ENCODE results near the gene KCNN3. TPM values are rescaled to one million over a fixed set of nuclear protein-coding genes. Genes with fewer than 3 reads are reported as not detected.

The KCNN3 gene
- total and polyA plus RNA-seq, 2 of the 8 experiments (the other 6 are each of a cell fraction or from before 2014, with no cell fraction given) = 2.8 to 3.7 TPM

- no peaks in the 10 kb centered on the region for H3K79me1 ChIP-seq (ENCODE audit: low read depth, low read length)
- no peak overlapping the region for H3K56ac ChIP-seq (replicated peaks; ENCODE audit: insufficient read length, low read depth, low read length)
- H3K18ac ChIP-seq (ENCODE audit: extremely low read depth, low read length) = no peak overlapping the region
- H2BK15ac ChIP-seq (ENCODE audit: low read length) = no peak overlapping the region
- no peak overlapping the region for H3K4me3 ChIP-seq (ENCODE audit: extremely low read depth in 1 of 4, insufficient read depth in 2 of 4, low read depth in 3 of 4, low read length in 4 of 4)
- H2BK12ac ChIP-seq (ENCODE audit: low read depth, low read length) = no peak overlapping the region
- no peak overlapping the region for H3K4me2 ChIP-seq (ENCODE audit: insufficient read depth in 1 of 2, low read depth in 2 of 2, low read length in 2 of 2)
- no peak overlapping the region for H4K5ac ChIP-seq (ENCODE audit: insufficient read length, low read depth, low read length)
- no peak for FAIRE-seq
- no peak overlapping the region for H2BK20ac ChIP-seq (ENCODE audit: low read length)
- H3K23ac ChIP-seq (ENCODE audit: insufficient read length) = no peak overlapping the region
- no peaks in the 10 kb centered on the region for H3K9me3 ChIP-seq (ENCODE audit: insufficient read depth in 2 of 2, low read depth in 1 of 2, low read length in 1 of 2)
- no peaks in the 10 kb centered on the region for H3K23me2 ChIP-seq (ENCODE audit: low read depth, low read length)
- no peak overlapping the region for H3K27ac ChIP-seq (ENCODE audit: low read depth, low read length)
- H2AK5ac ChIP-seq (ENCODE audit: low read depth, low read length) = no peak overlapping the region
- no peaks in the 10 kb centered on the region for H4K20me1 ChIP-seq (replicated peaks in 1 of 2; ENCODE audit: control insufficient read depth in 1 of 2, insufficient read depth in 2 of 2, low read length in 2 of 2)
- no peak overlapping the region for H3K4ac ChIP-seq (replicated peaks; ENCODE audit: insufficient read length, low read depth, low read length)
- H3K27me3 ChIP-seq (replicated peaks in 1 of 4; ENCODE audit: control insufficient read depth in 3 of 4, extremely low read depth in 1 of 4, insufficient read depth in 3 of 4, low read length in 3 of 4) = no peaks in the 10 kb centered on the region
- no peak overlapping the region for H4K8ac ChIP-seq (ENCODE audit: extremely low read depth, insufficient read depth, low read length)
- no peak for DNase-seq (ENCODE audit: low read depth in 1 of 2, low spot score in 2 of 2)
- no peak overlapping the region for H2BK120ac ChIP-seq (replicated peaks; ENCODE audit: low read depth, low read length)
- POLR2A ChIA-PET (ENCODE audit: partially characterized antibody) = no interaction called here
- no peak overlapping the region for H3K9ac ChIP-seq (replicated peaks in 1 of 4; ENCODE audit: extremely low read depth in 1 of 4, low read depth in 3 of 4, low read length in 3 of 4)
- H3K36me3 ChIP-seq (ENCODE audit: control insufficient read depth in 2 of 4, insufficient read depth in 4 of 4, low read length in 3 of 4) = no peaks in the 10 kb centered on the region; a peak in 2 of 8 replicates
- H4K91ac ChIP-seq (replicated peaks; ENCODE audit: insufficient read length, low read length) = no peak overlapping the region
- H3K79me2 ChIP-seq (ENCODE audit: control insufficient read depth in 1 of 2, insufficient read depth in 2 of 2, low read length in 2 of 2) = no peaks in the 10 kb centered on the region
- peaks cover 0 to 27% (median 11%) of the 10 kb centered on the region in 4 experiments; a peak in 6 of 7 replicates for H3K4me1 ChIP-seq (replicated peaks in 1 of 4; ENCODE audit: control insufficient read depth in 3 of 4, insufficient read depth in 4 of 4, low read length in 3 of 4)
- no peak overlapping the region for H2BK5ac ChIP-seq (ENCODE audit: low read depth, low read length)
- no peak overlapping the region for H3K14ac ChIP-seq (ENCODE audit: insufficient read length)
- H2AFZ ChIP-seq (ENCODE audit: low read length) = no peak overlapping the region
- WGBS, 2 experiments (ENCODE audit: extremely low coverage in 1 of 2, insufficient coverage in 1 of 2, insufficient read length in 1 of 2, insufficient replicate concordance in 2 of 2, low coverage in 1 of 2, low lambda C conversion rate in 2 of 2, missing lambda C conversion rate in 1 of 2) = 93% methylated on average over 2 of the region's 2 CpGs; no CpG with 5 or more reads in 1 of the 2 experiments
- CTCF ChIA-PET (ENCODE audit: partially characterized antibody) = interaction anchor here (0.7 to 5.6 kb wide), 8 partner anchors 12 to 148 kb away, joined by 3 to 30 read pairs (median 4); no protein-coding TSS in a partner anchor
- no peak for TF ChIP-seq HDAC2 (IDR thresholded peaks at IDR 0.05; ENCODE audit: borderline replicate concordance in 1 of 2, low read depth in 2 of 2, low read length in 2 of 2)
- TF ChIP-seq HDAC6 (IDR thresholded peaks at IDR 0.05; ENCODE audit: low read depth, low read length) = no peak
- TF ChIP-seq POU5F1 (IDR thresholded peaks at IDR 0.05; ENCODE audit: low read depth, low read length) = no peak
- TF ChIP-seq CTBP2 (IDR thresholded peaks at IDR 0.05; ENCODE audit: borderline replicate concordance, insufficient read depth, insufficient read length, low read length) = no peak
- no peak for TF ChIP-seq TCF12 (IDR thresholded peaks at IDR 0.05; ENCODE audit: low read depth, low read length)
- no peak for TF ChIP-seq BCL11A (IDR thresholded peaks at IDR 0.05; ENCODE audit: low read depth in 2 of 2, low read length in 2 of 2)
- TF ChIP-seq ATF3 (IDR thresholded peaks at IDR 0.05; ENCODE audit: insufficient read depth, low read depth, low read length) = no peak
- no peak for TF ChIP-seq RBBP5 (IDR thresholded peaks at IDR 0.05; ENCODE audit: borderline replicate concordance, low read depth, low read length)
- TF ChIP-seq SIN3A (conservative IDR thresholded peaks at IDR 0.05 in 1 of 2, IDR thresholded peaks at IDR 0.05 in 1 of 2; ENCODE audit: low read depth in 1 of 2, low read length in 2 of 2) = no peak
- no peak for TF ChIP-seq BRCA1 (IDR thresholded peaks at IDR 0.05; ENCODE audit: low read depth, low read length)
- TF ChIP-seq TAF1 (IDR thresholded peaks at IDR 0.05; ENCODE audit: low read depth, low read length) = no peak
- TF ChIP-seq CHD2 (IDR thresholded peaks at IDR 0.05; ENCODE audit: low read length) = no peak
- TF ChIP-seq POLR2A (IDR thresholded peaks at IDR 0.05; ENCODE audit: control extremely low read depth in 1 of 2, low read depth in 2 of 2, low read length in 2 of 2) = no peak
- TF ChIP-seq KDM5A (IDR thresholded peaks at IDR 0.05; ENCODE audit: low read length) = no peak
- no peak for TF ChIP-seq SIRT6 (IDR thresholded peaks at IDR 0.05; ENCODE audit: low read length)
Measured at GRCh38 chr1:154748405-154748775, 121.7 kb downstream of the KCNN3 start.
